Progenitor cell of endocrine pancreas (in vitro differentiated cells): Measurements from ENCODE around the gene RHEX. TPM values are rescaled to one million over a fixed set of nuclear protein-coding genes. Genes with fewer than 3 reads are reported as not detected.

ENCODE experiments used
- DNase-seq: peaks from one replicate; pipeline ENCODE4 v3.0.0; 2021; ENCODE audit warnings: low spot score; ENCODE audit not compliant: unreplicated experiment
- H3K27ac Mint-ChIP-seq: 2 replicates; pipeline ENCODE4 v1.8.0; 2021; ENCODE audit warnings: mild to moderate bottlenecking, moderate library complexity, mixed read lengths
- H3K27me3 Mint-ChIP-seq: 2 replicates; pipeline ENCODE4 v1.8.0; 2021; ENCODE audit warnings: mixed read lengths
- H3K36me3 Mint-ChIP-seq: 2 replicates; pipeline ENCODE4 v1.8.0; 2022; ENCODE audit warnings: mixed read lengths; ENCODE audit not compliant: insufficient read depth
- H3K4me1 Mint-ChIP-seq: 2 replicates; pipeline ENCODE4 v1.8.0; 2021; ENCODE audit warnings: low read depth, mixed read lengths
- H3K4me3 Mint-ChIP-seq: 2 replicates; pipeline ENCODE4 v1.8.0; 2021; ENCODE audit warnings: low read depth, mild to moderate bottlenecking, moderate library complexity, mixed read lengths
- H3K9me3 Mint-ChIP-seq: 2 replicates; pipeline ENCODE4 v1.8.0; 2021; ENCODE audit warnings: low read depth, mixed read lengths
- total RNA-seq: library from RNA; stranded (reverse); gene quantifications from 2 replicates; pipeline ENCODE4 v1.2.1, GENCODE V29; 2021
- TF ChIP-seq, protein P1 (sequence below): fragments of 200-600 bp; sonication (generic); IDR thresholded peaks from one replicate; pipeline ENCODE4 v1.5.0; 2021; ENCODE audit warnings: antibody characterized with exemption, mild to moderate bottlenecking; ENCODE audit not compliant: unreplicated experiment

Gene RHEX
- total RNA-seq, 1 donor from 2014 or later = not detected

DNA sequence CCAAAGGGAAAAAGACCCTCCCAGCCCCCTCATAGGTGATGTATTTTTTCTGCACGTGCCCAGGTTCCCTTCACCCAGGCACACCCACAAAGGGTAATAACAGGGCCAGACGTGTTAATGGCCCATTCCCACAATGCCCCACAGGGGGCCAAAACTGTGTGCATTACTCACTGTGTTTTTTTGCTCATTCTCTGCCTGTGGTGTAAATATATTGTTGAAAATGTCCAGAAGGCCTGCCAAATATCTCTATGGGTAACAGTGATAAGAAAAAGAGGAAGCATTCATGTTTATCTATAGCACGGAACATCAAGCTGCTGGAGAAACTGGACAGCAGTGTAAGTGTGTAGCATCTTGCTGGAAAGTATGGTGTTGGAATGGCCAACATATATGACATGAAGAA, 21.9 kb downstream of the RHEX start:
- TF ChIP-seq, protein P1, sequence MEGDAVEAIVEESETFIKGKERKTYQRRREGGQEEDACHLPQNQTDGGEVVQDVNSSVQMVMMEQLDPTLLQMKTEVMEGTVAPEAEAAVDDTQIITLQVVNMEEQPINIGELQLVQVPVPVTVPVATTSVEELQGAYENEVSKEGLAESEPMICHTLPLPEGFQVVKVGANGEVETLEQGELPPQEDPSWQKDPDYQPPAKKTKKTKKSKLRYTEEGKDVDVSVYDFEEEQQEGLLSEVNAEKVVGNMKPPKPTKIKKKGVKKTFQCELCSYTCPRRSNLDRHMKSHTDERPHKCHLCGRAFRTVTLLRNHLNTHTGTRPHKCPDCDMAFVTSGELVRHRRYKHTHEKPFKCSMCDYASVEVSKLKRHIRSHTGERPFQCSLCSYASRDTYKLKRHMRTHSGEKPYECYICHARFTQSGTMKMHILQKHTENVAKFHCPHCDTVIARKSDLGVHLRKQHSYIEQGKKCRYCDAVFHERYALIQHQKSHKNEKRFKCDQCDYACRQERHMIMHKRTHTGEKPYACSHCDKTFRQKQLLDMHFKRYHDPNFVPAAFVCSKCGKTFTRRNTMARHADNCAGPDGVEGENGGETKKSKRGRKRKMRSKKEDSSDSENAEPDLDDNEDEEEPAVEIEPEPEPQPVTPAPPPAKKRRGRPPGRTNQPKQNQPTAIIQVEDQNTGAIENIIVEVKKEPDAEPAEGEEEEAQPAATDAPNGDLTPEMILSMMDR = no peak
- Mint-ChIP-seq H3K4me1 (no peaks in the 10 kb centered on the region), H3K36me3 (no peaks in the 10 kb centered on the region), H3K9me3 (no peaks in the 10 kb centered on the region), H3K4me3 (no peak overlapping the region), H3K27ac (no peak overlapping the region), H3K27me3 (peaks cover 13% of the 10 kb centered on the region)
- DNase-seq = no peak

DNA sequence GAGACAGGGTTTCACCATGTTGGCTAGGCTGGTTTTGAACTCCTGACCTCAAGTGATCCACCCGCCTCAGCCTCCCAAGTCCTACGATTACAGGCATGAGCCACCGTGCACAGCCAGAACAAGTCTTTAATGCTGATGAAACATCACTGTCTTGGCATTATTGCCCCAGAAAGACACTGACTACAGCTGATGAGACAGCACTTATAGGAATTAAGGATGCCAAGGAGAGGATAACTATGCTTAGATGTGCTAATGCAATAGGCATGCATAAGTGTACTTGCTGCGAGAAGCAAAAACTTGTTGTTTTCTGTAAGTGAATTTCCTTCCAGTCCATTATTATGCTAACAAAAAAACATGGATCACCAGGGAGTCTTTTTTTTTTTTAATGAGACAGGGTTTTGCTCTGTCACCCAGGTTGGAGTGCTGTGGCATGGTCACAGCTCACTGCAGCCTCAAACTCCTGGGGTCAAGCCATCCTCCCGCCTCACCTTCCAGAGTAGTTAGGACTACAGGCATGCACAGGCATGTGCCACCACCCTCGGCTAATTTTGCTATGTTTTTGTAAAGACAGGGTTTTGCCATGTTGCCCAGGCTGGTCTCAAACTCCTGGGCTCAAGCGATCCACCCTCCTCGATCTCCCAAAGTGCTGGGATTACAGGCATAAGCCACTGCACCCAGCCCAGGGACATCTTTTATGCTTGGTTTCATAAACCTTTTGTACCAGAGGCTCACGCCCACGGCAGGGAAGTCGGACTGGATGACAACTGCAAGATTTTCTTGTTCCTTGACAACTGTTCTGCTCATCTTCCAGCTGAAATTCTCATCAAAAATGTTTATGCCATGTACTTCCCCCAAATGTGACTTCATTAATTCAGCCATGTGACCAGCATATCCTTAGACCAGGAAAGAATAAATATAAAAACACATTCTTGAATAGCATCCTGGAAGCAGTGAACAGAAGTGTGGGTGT, 23.1 kb downstream of the RHEX start:
- no peak overlapping the region for H3K4me3 Mint-ChIP-seq
- TF ChIP-seq, protein P1 = no peak
- no peaks in the 10 kb centered on the region for H3K36me3 Mint-ChIP-seq
- no peaks in the 10 kb centered on the region for H3K9me3 Mint-ChIP-seq
- no peaks in the 10 kb centered on the region for H3K4me1 Mint-ChIP-seq
- no peak overlapping the region for H3K27ac Mint-ChIP-seq
- DNase-seq = no peak
- peaks cover 13% of the 10 kb centered on the region for H3K27me3 Mint-ChIP-seq

GRCh38 chr1:206079135-206079534, 26.2 kb downstream of the RHEX start:
- no peaks in the 10 kb centered on the region for H3K36me3 Mint-ChIP-seq
- H3K9me3 Mint-ChIP-seq = no peaks in the 10 kb centered on the region

GRCh38 chr1:206080026-206080820, 27.2 kb downstream of the RHEX start:
- Mint-ChIP-seq H3K4me3 (no peak overlapping the region), H3K27ac (no peak overlapping the region), H3K36me3 (no peaks in the 10 kb centered on the region), H3K27me3 (peaks cover 5% of the 10 kb centered on the region), H3K4me1 (no peaks in the 10 kb centered on the region), H3K9me3 (no peaks in the 10 kb centered on the region)
- TF ChIP-seq, protein P1 = no peak
- no peak for DNase-seq

More at GRCh38 chr1:206079135-206079534, 26.2 kb downstream of the RHEX start:
- TF ChIP-seq, protein P1 = no peak
- Mint-ChIP-seq H3K4me3 (no peak overlapping the region), H3K27me3 (peaks cover 7% of the 10 kb centered on the region), H3K4me1 (no peaks in the 10 kb centered on the region), H3K27ac (no peak overlapping the region)
- no peak for DNase-seq

- no peaks in the 10 kb centered on the region for H3K4me1 Mint-ChIP-seq
- no peak overlapping the region for H3K4me3 Mint-ChIP-seq
- no peaks in the 10 kb centered on the region for H3K9me3 Mint-ChIP-seq
- TF ChIP-seq, protein P1 = no peak
- H3K36me3 Mint-ChIP-seq = no peaks in the 10 kb centered on the region
- no peak overlapping the region for H3K27ac Mint-ChIP-seq
- DNase-seq = no peak
- H3K27me3 Mint-ChIP-seq = peaks cover 3% of the 10 kb centered on the region
Measured at GRCh38 chr1:206081856-206082255, 28.9 kb downstream of the RHEX start.
